NK-92 (cell line): ENCODE results near the gene DIAPH3.

ENCODE experiments used
- DNase-seq: peaks from one replicate; lab custom pipeline; 2025; ENCODE audit not compliant: unreplicated experiment; lab: John Stamatoyannopoulos, UW

Gene DIAPH3

GRCh38 chr13:60028021-60028420 lies 135.7 kb downstream of the DIAPH3 start:
- DNase-seq: no peak

- no peak for DNase-seq
Observed at GRCh38 chr13:60026286-60026685, 137.4 kb downstream of the DIAPH3 start.

GRCh38 chr13:60020288-60020687 lies 143.4 kb downstream of the DIAPH3 start:
- DNase-seq: no peak

GRCh38 chr13:60019119-60019993 lies 144.4 kb downstream of the DIAPH3 start:
- no peak for DNase-seq

- no peak for DNase-seq
Observed at GRCh38 chr13:60018536-60018935, 145.2 kb downstream of the DIAPH3 start.

GRCh38 chr13:60016229-60016628 lies 147.5 kb downstream of the DIAPH3 start:
- no peak for DNase-seq

GRCh38 chr13:60013166-60013565 lies 150.6 kb downstream of the DIAPH3 start:
- no peak for DNase-seq

GRCh38 chr13:60012488-60012887 lies 151.2 kb downstream of the DIAPH3 start:
- no peak for DNase-seq

GRCh38 chr13:60009300-60010253 lies 154.2 kb downstream of the DIAPH3 start:
- DNase-seq: no peak

GRCh38 chr13:60001889-60002288 lies 161.8 kb downstream of the DIAPH3 start:
- DNase-seq: no peak

GRCh38 chr13:60000976-60001375 lies 162.8 kb downstream of the DIAPH3 start:
- DNase-seq: no peak

GRCh38 chr13:60000081-60000480 lies 163.6 kb downstream of the DIAPH3 start:
- DNase-seq: no peak

- no peak for DNase-seq
Observed at GRCh38 chr13:59997976-59998375, 165.8 kb downstream of the DIAPH3 start.

GRCh38 chr13:59996461-59996980 lies 167.2 kb downstream of the DIAPH3 start:
- DNase-seq: no peak

GRCh38 chr13:59991395-59991794 lies 172.3 kb downstream of the DIAPH3 start:
- no peak for DNase-seq

GRCh38 chr13:59982631-59983382 lies 180.9 kb downstream of the DIAPH3 start:
- no peak for DNase-seq

- DNase-seq: no peak
Observed at GRCh38 chr13:59979589-59979988, 184.1 kb downstream of the DIAPH3 start.

- DNase-seq: no peak
Observed at GRCh38 chr13:59978862-59979261, 184.9 kb downstream of the DIAPH3 start.

GRCh38 chr13:59976856-59977255 lies 186.9 kb downstream of the DIAPH3 start:
- no peak for DNase-seq

- DNase-seq: no peak
Observed at GRCh38 chr13:59975807-59976435, 187.8 kb downstream of the DIAPH3 start.
